Esophagus mucosa (tissue), 1 donor: ENCODE results near the gene HES2. TPM values are rescaled to one million over a fixed set of nuclear protein-coding genes. Genes with fewer than 3 reads are reported as not detected.
A peak's percentile ranks its signal among the peaks of the same experiment; 100 is the strongest.
"Not testable (repeated sequence)": the region's sequence is repeated elsewhere in the genome, so short reads cannot be mapped to it uniquely, and the experiment has no call there.

Source experiments
- ATAC-seq: fragments of 200-7000 bp; cut with Tn5 transposase; one replicate; pipeline ENCODE4 v1.9.1; 2020
- total RNA-seq: library from RNA; stranded (reverse); gene quantifications from one replicate; pipeline ENCODE4 v1.2.4, GENCODE V29; 2023
- donor health status: DM: yes; HTN: yes; CAD: no.

The HES2 gene
- total RNA-seq, 1 donor from 2014 or later: 47.3 TPM

- no peak for ATAC-seq
Observed at GRCh38 chr1:6384135-6384534, 35.6 kb downstream of the HES2 start.

- no peak for ATAC-seq
Observed at GRCh38 chr1:6380037-6380436, 39.7 kb downstream of the HES2 start.

GRCh38 chr1:6378096-6378746, 41.5 kb downstream of the HES2 start:
- ATAC-seq: no peak

GRCh38 chr1:6373961-6374720, 45.6 kb downstream of the HES2 start:
- peak; percentile 75 for ATAC-seq

GRCh38 chr1:6372236-6372635, 47.5 kb downstream of the HES2 start:
- ATAC-seq: not testable (repeated sequence)

- ATAC-seq: no peak
Observed at GRCh38 chr1:6370006-6370405, 49.7 kb downstream of the HES2 start.

GRCh38 chr1:6367381-6368012, 52.2 kb downstream of the HES2 start:
- ATAC-seq: peak; percentile 83

- ATAC-seq: peak; percentile 59
Observed at GRCh38 chr1:6365047-6365446, 54.7 kb downstream of the HES2 start.

- ATAC-seq: not testable (repeated sequence)
Observed at GRCh38 chr1:6363085-6363884, 56.4 kb downstream of the HES2 start.

Other genes with a start within 250 kb of the HES2 start
- gene CHD5, start 239.6 kb downstream of the HES2 start, total RNA-seq: 0.04 TPM
- 439 TPM for gene RPL22, start 220.3 kb downstream of the HES2 start, total RNA-seq
- gene RNF207, start 213.8 kb downstream of the HES2 start, total RNA-seq: 10.8 TPM
- gene ICMT, start 184.0 kb downstream of the HES2 start, total RNA-seq: 40.3 TPM
- gene HES3, start 175.7 kb downstream of the HES2 start, total RNA-seq: not detected
- 9.1 TPM for gene GPR153, start 158.8 kb downstream of the HES2 start, total RNA-seq
- gene ACOT7, start 26.2 kb downstream of the HES2 start, total RNA-seq: 37.2 TPM
- 33.4 TPM for gene ESPN, start 4.9 kb upstream of the HES2 start, total RNA-seq
- 13.1 TPM for gene TNFRSF25, start 46.3 kb upstream of the HES2 start, total RNA-seq
- 24.4 TPM for gene PLEKHG5, start 71.7 kb upstream of the HES2 start, total RNA-seq
- 19.7 TPM for gene NOL9, start 134.6 kb upstream of the HES2 start, total RNA-seq
- gene TAS1R1, start 135.4 kb upstream of the HES2 start, total RNA-seq: not detected
- 14.5 TPM for gene ZBTB48, start 160.1 kb upstream of the HES2 start, total RNA-seq
- gene KLHL21, start 182.9 kb upstream of the HES2 start, total RNA-seq: 26.6 TPM
- gene PHF13, start 193.8 kb upstream of the HES2 start, total RNA-seq: 7.5 TPM
- 6.4 TPM for gene THAP3, start 204.9 kb upstream of the HES2 start, total RNA-seq